Tongue (tissue), 2 donors: ENCODE results near the gene CLGN. TPM values are rescaled to one million over a fixed set of nuclear protein-coding genes. Genes with fewer than 3 reads are reported as not detected.
"Not testable (repeated sequence)": the region's sequence is repeated elsewhere in the genome, so short reads cannot be mapped to it uniquely, and the experiment has no call there.

ENCODE experiments used
- DNase-seq: peaks from one replicate; pipeline ENCODE4 v3.0.0-alpha.2; 2015
- total RNA-seq: library from RNA; depleted of rRNA; stranded (reverse); fragments of >200 nt; gene quantifications from one replicate; pipeline ENCODE4 v1.2.3, GENCODE V29; 2014

CLGN gene, protein sequence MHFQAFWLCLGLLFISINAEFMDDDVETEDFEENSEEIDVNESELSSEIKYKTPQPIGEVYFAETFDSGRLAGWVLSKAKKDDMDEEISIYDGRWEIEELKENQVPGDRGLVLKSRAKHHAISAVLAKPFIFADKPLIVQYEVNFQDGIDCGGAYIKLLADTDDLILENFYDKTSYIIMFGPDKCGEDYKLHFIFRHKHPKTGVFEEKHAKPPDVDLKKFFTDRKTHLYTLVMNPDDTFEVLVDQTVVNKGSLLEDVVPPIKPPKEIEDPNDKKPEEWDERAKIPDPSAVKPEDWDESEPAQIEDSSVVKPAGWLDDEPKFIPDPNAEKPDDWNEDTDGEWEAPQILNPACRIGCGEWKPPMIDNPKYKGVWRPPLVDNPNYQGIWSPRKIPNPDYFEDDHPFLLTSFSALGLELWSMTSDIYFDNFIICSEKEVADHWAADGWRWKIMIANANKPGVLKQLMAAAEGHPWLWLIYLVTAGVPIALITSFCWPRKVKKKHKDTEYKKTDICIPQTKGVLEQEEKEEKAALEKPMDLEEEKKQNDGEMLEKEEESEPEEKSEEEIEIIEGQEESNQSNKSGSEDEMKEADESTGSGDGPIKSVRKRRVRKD
- 5.3 TPM for total RNA-seq

DNA sequence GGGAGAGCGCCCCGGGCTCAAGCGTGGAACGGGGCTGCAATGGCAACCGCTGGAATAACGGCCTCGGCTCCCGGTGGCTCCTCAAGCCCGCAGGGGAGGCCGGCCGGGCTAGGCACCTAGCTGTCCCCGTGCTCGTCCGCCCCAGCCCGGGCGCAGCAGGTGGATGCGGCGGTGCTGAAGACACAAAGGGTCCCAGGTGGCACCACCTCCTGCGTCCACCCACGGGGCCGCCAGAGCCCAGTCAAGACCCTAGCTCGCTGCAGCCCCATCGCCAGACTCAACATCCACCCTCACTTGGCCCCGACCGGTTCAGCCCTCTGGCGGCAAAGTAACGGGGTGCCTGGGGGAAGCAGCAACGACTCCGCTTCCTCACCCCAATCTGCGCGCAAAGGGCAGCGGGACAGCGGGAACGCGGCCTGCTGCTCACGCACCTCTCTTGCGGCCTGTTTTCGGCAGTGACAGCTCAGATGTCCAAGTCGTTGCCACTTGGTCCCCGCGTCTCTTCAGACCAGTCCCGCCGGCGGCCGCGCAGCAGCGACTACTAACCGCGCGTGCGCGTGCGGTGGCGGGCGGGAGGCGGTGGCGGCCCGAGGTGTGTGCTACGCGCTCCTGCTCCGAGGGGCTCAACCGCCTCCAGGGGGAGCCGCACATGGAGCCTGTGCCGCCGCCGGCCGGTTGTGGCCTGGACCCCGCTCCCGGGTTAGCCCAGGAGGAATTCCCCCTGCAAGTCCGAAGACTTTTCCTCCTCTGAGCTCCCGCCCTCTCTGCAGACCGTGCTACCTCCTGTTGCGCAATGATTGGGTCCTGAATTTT, at the start of gene CLGN:
Gene CLGN, minus strand, starts transcription at position 543 of the 813 bp plus-strand sequence. CDS start 14,570 bp downstream, outside the sequence.
- peak; percentile 89 for DNase-seq

DNA sequence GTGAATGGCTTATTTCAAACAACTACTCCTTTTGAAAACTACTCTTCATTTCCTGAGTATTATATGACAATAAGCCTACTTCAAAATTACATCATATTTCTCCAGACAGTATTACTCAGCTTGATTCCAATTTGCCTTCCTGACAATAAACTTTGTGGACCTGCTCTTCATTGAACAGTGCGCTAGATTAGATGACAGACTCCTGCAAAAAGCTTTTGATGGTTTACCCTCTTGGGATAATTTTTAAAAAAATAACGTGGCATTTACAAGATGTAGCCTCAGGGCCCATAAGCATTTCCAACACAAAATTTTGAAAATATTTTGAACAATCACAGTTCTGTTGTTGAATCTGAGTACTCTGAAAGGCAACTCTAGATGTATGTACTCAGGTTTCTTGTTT, 44.7 kb upstream of the CLGN start:
- no peak for DNase-seq

DNA sequence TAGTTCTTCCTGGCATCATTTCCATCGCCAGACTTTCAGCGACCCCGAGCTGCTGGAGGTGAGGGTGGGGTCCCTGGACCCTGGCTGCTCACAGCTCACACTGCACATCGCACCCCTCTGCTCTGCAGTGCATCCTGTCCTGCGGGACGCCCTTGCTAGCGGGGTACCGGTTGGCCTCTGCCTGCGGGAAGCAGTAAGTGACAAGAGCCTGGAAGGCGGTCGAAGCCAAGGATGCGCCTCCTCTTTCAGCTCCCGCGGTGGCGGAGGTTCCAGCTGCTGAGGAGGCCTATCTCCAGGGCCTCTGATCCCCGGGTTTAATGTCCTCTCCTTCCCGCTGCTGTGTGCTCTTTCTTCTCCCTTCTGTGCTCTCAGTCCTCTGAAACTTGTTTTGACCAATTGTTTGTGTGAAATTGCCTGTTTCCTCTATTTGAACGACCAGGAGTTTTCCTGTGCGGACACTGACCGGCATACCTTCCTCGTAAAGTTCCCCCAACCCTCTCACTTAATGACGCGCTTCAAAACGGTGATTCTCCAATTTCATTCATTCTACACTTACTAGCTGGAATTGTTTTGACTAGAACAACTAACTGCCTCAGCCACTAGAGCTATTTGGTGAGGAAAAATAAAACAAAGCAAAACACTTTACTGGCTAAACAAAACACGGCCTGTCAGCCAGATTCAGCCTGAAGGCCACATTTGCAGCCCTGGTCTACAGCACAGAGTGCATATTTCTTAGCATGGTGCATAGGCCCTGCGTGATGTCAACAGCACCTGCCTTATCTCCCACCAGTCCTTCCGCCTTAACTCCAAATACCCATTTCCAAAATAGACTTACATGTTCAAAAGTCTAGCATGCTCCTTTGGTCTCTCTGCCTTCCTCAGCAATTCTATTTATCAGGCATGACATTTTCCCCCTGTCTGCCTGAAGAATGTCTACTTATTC, 42.6 kb upstream of the CLGN start:
- DNase-seq: peak; percentile 13

DNA sequence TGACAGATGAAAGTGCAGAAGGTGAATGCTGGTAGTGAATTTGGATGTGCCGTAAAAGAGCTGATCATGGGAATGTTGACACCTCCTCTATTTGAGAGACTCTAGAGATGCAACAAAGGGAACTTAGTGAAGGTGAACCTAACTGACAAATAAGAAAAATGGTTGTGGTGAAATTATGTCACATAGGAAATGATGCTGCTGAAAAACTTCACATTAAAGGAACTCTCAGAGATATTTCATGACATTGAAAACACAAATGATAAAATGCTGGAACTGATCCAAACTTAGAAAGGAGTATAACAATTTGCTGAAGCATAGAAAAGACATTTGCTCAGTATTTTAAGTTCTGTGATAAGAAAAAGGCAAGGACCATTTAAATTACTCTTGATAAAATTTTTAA, 38.7 kb upstream of the CLGN start:
- no peak for DNase-seq

DNA sequence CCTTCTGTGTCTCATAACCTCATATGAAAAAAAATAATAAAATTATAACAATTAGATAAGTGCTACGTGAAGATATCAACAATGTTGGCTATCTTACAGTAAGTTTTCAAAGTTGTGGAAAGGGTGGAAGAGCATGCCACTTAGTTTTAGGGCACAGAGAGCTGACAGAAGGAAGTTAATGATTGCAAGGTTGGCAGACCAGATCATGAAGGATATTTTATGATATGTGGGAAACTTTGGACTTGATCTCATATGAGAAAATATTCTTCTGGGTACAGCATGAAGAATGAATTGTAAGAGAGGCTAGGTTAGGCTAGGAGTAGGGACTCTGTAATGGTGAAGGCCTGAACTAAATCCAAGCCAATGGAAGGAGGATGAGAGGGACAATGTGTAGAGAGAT, 36.2 kb upstream of the CLGN start:
- DNase-seq: no peak

DNA sequence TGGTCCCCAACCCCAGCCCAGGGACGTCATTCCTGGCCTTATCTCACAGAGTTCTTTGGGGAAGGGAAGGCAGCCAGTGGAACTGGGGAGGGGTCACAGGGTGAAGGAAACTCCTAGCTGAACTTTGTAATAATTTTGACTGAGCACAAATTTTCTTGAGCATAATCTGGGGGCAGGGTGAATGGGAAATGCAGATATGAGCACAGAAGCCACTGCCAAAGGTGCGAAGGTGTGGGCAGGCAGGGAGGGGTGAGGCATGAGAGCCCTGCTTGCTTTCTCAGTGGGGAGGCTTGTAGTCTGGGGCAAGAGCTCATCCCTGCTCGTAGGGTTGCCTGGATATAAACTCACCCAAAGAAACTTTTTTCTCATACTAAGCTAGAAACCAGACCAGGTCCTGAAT, 35.7 kb upstream of the CLGN start:
- DNase-seq: no peak

DNA sequence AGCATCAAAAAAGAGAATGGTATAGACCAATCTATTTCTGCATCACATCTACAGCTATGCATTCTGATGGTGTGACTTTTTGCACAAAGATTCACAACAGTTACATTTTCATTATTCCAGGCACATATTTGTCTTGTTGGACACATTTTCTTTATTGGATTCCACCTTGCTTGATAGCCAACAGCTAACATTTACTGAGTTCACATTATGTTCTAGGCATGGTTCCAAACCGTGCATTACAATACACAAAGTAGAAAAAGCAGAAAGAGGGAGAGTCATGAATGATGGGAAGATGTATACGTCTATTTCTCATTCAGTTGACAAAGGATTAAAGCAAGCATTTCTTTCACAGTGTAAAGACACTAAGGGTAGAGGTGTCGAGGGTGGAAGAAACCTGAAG, 22.9 kb upstream of the CLGN start:
- peak; percentile 16 for DNase-seq

DNA sequence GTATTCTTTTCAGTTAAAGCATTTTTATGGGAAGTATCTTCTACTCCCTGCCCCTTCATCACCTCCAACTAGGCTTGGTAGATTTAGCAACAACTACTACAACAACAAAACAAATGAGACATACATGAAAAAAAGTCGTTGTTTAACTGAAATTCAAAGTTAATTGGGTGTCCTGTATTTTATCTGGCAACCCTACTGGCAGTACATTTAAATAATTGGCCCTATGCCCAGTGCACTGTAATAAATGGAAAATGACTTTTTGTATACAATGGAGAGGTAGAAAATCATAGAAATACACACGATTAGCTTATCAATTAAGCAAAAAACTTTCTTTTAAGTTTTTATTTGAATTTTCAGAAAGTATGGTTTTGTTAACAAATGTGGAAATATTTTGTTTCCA, 21.4 kb upstream of the CLGN start:
- peak; percentile 5 for DNase-seq

DNA sequence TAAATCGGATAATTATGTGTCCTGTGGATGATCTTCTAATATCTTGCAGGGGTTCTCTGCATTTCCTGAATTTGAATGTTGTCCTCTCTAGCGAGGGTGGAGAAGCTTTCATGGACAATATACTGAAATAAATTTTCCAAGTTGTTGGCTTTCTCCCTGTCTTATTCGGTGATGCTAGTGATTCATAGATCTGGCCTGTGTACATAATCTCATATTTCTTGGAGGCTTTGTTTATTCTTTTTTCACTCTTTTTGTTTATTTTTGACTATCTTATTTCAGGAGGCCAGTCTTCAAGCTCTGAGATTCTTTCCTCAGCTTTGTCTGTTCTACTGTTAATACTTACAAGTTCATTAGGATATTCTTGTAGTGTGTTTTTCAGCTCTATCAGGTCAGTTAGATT, 20.7 kb upstream of the CLGN start:
- no peak for DNase-seq

DNA sequence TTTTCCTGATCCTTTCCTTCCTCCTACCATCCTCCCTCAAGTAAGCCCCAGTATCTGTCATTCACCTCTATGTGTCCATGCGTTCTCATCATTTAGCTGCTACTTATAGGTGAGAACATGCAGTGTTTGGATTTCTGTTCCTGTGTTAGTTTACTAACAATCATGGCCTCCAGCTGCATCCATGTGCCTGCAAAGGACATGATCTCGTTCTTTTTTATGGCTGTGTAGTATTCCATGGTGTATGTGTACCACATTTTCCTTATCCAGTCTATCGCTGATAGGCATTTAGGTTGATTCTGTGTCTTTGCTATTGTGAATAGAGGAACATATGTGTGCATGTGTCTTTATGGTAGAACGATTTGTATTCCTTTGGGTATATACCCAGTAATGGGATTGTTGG, 16.9 kb upstream of the CLGN start:
- DNase-seq: not testable (repeated sequence)

DNA sequence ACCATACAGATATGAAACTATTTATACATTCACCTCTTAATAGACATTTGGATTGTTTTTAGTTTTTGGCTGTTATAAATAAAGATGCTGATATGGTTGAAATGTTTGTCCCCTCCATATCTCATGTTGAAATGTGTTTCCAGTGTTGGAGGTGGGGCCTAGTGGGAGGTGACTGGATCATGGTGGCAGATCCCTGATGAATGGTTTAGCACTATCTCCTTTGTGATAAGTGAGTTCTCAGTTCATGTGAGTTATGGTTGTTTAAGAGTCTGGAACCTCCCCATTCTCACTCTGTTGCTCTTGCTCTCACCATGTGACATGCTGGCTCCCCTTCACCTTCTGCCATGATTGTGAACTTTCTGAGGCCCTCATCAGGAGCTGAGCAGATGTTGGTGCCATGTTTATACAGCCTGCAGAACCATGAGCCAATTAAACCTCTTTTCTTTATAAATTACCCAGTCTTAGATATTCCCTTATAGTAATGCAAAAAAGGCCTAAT, 12.2 kb upstream of the CLGN start:
- no peak for DNase-seq

DNA sequence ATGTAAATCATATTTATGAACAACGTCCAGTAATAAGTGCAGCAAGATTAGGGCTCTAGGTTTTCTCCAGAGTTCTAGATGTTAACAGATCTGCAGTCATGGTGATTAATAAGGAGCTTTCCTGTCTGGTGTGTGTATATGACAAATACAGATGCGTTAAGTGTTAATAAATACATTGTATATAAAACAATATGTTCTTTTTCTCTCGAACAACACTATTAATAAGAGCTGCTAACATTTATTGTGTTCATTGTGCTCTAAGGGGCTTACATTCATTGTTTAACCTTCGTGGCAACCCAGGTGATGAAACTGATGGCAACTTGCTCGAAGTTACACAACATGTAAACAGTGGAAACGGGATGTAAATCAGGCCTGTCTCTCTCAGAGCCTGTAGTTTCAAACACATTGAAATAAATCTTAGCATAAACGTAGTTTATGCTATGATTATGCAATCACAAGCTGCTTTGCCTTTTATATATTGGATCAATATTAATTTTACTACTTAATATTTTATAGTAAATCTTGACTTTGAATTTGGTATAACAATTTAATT, 547 bp upstream of the CLGN start:
- DNase-seq: no peak

DNA sequence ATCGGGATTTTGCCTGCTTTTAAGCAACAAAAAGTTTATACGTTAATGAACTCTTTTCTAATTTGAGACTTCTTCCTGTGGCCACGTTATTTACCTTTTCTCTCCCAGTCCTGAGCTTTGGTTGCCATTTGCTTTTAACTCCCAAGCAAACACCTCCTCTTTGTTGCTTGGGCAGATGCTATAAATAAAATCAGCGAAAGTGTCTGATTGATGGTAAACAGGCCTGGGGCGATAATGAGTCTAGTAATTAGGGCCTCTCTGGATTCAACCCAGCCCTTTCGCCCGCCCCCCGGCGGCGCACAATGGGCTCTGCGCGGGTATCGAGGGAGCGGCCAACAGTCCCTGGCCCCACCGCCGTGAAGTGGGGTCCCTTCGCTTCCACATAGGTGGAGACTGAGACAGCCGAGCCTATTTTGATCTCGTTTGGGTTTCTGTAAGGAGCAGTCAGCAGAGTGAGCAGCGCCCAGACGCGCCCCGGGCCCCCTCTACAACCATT, 790 bp downstream of the CLGN start:
- DNase-seq: peak; percentile 29

DNA sequence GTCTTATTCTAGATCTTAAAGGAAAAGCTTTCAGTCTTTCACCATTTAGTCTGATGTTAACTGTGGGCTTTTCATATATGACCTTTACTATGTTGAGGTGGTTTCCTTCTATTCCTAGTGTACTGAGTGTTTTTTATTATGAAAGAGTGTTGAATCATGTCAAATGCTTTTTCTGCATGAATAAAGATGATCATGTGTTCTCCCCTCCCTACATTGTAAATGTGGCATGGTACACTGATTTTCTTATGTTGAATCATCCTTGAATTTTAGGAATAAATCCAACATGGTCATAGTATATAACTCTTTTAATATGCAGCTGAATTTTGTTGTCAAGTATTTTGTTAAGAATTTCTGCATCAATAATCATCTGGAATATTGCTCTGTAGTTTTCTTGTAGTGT, 4.3 kb downstream of the CLGN start:
- DNase-seq: no peak

DNA sequence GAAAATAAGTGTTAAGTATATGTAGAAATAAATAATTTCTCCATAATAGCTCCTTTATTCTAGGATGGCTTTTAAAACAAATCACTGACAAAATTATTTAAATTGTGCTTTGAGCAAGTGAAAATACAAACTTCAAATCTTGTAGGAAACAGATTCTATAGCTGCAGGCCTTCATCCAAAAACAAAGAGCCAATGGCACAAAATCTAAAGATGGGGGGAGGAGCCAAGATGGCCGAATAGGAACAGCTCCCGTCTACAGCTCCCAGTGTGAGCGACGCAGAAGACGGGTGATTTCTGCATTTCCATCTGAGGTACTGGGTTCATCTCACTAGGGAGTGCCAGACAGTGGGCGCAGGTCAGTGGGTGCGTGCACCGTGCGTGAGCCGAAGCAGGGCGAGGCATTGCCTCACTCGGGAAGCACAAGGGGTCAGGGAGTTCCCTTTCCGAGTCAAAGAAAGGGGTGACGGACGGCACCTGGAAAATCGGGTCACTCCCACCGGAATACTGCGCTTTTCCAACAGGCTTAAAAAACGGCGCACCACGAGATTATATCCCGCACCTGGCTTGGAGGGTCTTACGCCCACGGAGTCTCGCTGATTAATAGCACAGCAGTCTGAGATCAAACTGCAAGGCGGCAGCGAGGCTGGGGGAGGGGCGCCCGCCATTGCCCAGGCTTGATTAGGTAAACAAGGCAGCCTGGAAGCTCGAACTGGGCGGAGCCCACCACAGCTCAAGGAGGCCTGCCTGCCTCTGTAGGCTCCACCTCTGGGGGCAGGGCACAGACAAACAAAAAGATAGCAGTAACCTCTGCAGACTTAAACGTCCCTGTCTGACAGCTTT, 14.1 kb downstream of the CLGN start:
- DNase-seq: not testable (repeated sequence)

DNA sequence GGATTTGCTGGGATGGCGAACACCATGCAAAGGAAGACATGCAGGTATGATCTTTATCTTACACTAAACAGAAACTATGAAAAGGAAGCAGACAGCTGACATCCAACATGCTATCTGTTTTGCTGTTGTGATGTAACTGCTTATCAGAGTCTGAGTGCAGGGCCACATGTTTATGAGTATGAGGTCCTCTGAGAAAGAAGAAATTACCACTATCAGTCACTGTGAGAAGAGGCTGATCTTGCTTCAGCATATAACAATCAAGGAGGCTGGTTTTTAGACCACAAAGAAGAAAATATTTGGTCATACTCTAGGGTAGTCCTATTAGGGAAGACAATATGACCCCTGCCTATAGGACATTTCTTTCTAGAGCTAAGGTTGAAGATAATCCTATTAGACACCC, 18.5 kb downstream of the CLGN start:
- DNase-seq: no peak

DNA sequence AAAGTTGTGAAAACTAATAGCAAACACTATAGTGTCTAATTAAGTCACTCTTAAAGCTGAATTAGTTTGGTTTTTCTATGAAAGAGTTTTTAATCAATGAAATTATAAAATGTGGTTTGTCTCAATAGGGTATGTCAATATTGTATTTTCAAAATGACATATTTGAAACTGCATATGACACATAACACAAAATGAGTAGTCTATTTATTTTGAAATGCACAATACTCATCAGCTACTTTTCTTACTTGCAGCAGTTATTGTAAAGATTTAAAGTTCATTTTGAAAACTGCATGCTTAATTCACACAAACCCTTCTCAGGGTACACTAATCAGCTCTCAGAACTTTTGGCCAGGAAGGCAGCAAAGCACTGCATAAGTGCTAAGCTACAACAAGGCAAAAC, 21.2 kb downstream of the CLGN start:
- no peak for DNase-seq

DNA sequence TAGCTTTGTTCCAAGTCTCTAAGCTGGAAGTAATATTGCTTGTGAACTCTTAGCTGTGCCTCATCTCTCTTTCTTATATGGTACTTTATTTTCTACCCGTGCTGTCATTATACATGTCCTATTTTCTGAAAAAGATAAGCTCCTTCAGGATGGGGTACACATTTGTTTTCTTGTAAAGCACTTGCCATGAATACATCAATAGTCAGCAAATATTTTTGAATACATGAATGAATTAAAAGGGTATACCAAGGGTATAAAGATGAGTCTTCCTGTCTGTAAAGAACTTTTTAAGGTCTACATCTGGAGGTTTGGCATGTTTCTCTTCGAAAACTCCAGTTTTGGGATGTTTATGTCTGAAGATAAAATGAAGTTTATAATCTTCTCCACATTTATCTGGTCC, 27.3 kb downstream of the CLGN start:
- no peak for DNase-seq

DNA sequence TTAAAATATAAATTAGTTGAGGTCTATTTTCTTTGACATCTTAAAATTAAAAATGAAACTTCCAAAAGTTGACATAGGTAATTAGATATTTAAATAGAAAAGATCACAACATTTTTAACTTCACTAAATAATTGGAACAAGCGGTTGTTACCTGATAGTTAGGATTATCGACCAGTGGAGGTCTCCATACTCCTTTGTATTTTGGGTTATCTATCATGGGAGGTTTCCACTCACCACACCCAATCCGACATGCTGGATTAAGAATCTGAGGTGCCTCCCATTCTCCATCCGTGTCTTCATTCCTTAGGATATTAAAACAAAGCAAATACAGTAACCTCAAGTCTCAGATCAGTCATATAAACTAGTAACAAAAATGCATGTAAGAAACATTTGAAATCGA, 31.8 kb downstream of the CLGN start:
- no peak for DNase-seq

DNA sequence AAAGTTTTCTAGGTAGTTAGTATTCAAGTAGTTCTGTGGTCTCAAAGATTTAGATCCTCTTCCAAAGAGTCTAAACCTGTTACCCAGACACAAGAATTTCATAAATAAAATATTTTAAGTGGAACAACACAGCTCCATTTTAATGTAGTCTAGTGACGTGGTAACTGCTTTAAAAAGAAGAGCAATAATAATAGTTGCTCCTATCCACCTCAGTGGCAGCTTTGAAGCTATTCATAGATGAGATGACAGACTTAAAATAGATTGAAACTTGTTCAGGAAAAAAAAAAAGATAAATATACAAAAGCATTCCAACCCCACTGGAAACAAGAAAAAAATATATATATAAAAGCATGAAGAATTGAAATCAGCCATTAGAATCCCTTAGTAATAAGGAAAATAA, 39.4 kb downstream of the CLGN start:
- DNase-seq: no peak
